Duodenal mucosa (tissue), 2 donors: Measurements from ENCODE around the gene RIPOR2.
"Not testable (repeated sequence)": the region's sequence is repeated elsewhere in the genome, so short reads cannot be mapped to it uniquely, and the experiment has no call there.

Source experiments
- H3K27ac ChIP-seq: one replicate; pipeline ENCODE4 v1.7.0; 2013; ENCODE audit warnings: low read depth, low read length
- H3K27me3 ChIP-seq, 2 donors: one replicate each; pipeline ENCODE4 v1.7.0; 2013; ENCODE audit warnings: low read length in 2 of 2, control low read depth in 1 of 2; ENCODE audit not compliant: insufficient read depth in 2 of 2, control insufficient read depth in 1 of 2
- H3K36me3 ChIP-seq, 2 donors: one replicate each; pipeline ENCODE4 v1.7.0; 2013; ENCODE audit warnings: low read length in 2 of 2, control low read depth in 1 of 2; ENCODE audit not compliant: insufficient read depth in 2 of 2, control insufficient read depth in 1 of 2
- H3K4me1 ChIP-seq, 2 donors: one replicate each; pipeline ENCODE4 v1.7.0; 2013; ENCODE audit warnings: low read length in 2 of 2, control low read depth in 1 of 2; ENCODE audit not compliant: insufficient read depth in 2 of 2, control insufficient read depth in 1 of 2
- H3K4me3 ChIP-seq, 2 donors: one replicate each; pipeline ENCODE4 v1.7.0; 2013; ENCODE audit warnings: low read length in 2 of 2, low read depth in 1 of 2
- H3K9ac ChIP-seq, 2 donors: one replicate each; pipeline ENCODE4 v1.7.0; 2013; ENCODE audit warnings: low read length in 2 of 2, low read depth in 1 of 2
- H3K9me3 ChIP-seq, 2 donors: one replicate each; pipeline ENCODE4 v1.7.0; 2013; ENCODE audit warnings: low read length in 2 of 2, control low read depth in 1 of 2; ENCODE audit not compliant: control insufficient read depth in 1 of 2

RIPOR2 gene

DNA sequence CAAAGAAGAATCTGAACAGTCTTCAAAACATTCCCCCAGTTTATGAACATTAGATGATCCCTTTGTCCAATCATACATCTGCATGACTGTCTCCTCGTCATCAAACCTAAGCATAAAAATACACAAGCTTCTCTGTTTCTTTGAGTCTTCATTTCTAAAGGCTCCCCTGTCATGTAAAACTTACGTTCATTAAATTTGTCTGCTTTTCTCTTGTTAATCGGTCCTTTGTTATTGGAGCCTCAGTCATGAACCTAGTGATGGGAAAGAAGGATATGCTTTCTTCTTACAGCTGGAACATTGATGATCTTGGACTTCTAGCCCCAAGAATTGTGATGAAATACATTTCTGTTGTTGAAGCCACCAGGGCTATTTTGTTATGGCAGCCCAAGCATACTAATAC, 18.0 kb upstream of the RIPOR2 start:
- Histone ChIP-seq H3K9me3 (no peaks in the 10 kb centered on the region), H3K27ac (no peak overlapping the region), H3K9ac (no peak overlapping the region), H3K4me1 (no peaks in the 10 kb centered on the region), H3K27me3 (no peaks in the 10 kb centered on the region), H3K36me3 (no peaks in the 10 kb centered on the region), H3K4me3 (no peak overlapping the region)

DNA sequence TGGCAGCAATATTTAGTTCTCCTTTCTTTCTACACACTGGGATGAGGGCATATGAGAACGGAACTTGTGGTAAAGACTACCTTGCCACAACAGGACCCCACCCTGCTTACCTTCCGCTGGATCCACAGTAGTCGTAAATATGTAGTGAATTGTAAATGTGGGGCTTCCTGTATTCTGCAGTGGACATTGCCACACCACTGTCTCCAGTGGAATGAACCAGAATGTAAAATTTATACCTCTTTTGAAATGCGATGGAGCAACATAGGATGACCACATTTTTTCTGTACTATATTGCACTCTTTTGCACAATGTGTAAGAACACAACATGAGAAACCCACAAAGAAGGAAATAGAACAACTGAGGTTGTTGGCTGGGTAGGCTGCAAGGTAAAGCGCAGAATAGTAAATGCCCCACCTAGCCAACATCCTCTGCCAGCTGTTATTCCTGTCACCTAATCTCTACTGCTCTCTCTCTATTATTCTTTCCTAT, 16.1 kb upstream of the RIPOR2 start:
- Histone ChIP-seq H3K27me3 (no peaks in the 10 kb centered on the region), H3K9me3 (no peaks in the 10 kb centered on the region), H3K36me3 (no peaks in the 10 kb centered on the region), H3K4me3 (no peak overlapping the region), H3K4me1 (no peaks in the 10 kb centered on the region), H3K9ac (no peak overlapping the region), H3K27ac (no peak overlapping the region)

DNA sequence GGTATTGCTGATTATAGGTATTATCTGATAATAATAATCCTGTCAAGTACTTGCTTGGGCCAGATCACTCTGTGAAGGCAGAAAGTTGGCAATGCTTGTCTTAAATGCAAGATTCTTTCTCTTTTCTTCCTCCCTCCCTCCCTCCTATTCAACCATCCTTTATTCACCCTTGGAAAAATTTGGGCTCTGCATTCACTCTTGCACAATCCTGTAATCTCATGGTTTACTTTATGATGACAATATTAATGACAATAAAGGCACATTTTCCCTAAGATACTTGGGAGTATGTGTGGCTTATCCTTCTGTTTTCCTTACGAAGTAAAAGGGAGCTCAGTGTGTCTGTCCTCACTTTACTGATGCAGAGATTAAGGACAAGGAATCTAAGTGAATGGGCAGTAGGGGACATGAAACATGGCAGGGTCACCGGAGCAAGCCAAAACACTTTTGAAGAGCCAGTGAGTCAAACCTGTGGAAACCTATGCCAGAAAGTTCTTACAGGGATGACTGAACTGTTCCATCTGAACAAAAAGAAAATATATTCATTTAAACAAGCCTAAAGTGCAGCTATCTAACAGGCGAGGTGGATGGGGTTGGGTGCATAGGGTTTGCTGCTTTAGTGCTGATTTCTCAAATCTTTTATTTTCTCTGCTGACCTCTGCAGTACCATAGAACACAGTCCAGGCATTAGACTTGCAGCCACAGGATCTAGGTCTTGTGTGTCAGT, 14.6 kb upstream of the RIPOR2 start:
- Histone ChIP-seq H3K9me3 (peaks cover under 1% of the 10 kb centered on the region in 2 donors), H3K36me3 (no peaks in the 10 kb centered on the region), H3K27me3 (no peaks in the 10 kb centered on the region), H3K4me3 (no peak overlapping the region), H3K9ac (no peak overlapping the region), H3K4me1 (no peaks in the 10 kb centered on the region), H3K27ac (no peak overlapping the region)

DNA sequence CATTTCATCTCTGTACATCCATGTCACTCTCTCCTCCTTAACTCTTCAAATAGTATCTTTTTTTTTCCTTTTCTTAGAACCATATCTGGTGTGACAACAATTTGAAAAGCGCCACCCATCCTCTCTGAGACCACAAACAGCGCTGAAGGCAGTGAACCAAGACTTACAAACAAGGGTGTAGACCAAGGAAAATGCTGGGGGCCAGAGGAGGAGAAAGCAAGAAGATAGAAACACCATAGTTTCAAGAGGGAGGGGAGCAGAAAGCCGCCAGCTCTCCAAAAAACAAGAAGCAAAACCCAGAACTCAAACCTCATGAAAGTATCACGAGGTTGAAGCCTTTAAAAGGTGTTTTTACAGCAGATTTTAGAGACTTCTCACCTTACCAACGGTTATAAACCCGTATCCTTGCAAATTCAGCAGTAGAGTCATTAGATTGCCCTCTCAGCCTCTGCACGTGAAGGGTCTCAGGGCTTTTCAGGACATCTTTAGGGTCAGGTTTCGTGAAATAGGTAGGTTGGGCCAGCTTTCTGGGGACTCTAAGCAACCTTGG, 13.3 kb upstream of the RIPOR2 start:
- Histone ChIP-seq H3K36me3 (no peaks in the 10 kb centered on the region), H3K4me3 (no peak overlapping the region), H3K9ac (no peak overlapping the region), H3K27me3 (no peaks in the 10 kb centered on the region), H3K4me1 (no peaks in the 10 kb centered on the region), H3K27ac (no peak overlapping the region), H3K9me3 (peaks cover 3 to 4% of the 10 kb centered on the region in 2 donors)

DNA sequence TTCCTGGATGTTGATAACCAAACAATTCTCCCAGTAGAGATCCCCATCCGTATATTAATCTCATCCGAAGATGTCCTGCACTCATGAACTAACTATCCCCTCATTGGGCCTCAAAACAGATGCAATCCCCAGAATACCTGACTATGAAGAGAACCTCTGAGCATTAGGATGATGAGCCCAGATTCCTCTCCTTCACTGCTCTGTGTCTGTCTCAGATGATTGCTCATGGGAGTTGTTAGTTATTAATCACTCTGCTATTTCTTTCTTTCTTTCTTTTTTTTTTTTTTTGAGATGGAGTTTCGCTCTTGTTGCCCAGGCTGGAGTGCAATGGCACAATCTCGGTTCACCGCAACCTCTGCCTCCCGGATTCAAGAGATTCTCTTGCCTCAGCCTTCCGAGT, 12.5 kb upstream of the RIPOR2 start:
- H3K9ac ChIP-seq, H3K36me3 ChIP-seq, H3K4me3 ChIP-seq, H3K27me3 ChIP-seq, H3K27ac ChIP-seq, H3K4me1 ChIP-seq, H3K9me3 ChIP-seq: not testable (repeated sequence)

DNA sequence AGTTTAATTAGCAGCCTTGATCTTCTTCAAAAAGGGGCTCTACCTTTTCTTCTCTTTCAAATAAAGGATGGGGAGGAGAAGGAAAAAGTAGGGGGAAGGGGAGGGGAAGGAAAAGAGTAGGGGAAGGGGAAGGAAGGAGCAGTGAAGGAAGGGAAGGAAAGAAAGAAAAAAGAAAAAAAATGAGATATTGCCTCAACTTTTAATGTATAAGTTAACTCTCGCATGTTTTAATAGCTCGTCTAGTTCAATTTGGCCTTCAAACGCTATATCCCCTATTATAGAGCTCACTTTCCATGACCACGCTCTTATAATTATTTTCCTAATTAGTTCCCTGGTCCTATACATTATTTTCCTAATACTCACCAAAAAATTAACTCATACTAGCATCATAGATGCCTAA, 11.9 kb upstream of the RIPOR2 start:
- Histone ChIP-seq H3K4me3 (no peak overlapping the region), H3K27ac (no peak overlapping the region), H3K9ac (no peak overlapping the region), H3K27me3 (no peaks in the 10 kb centered on the region), H3K4me1 (no peaks in the 10 kb centered on the region), H3K36me3 (no peaks in the 10 kb centered on the region), H3K9me3 (peaks cover 3 to 4% of the 10 kb centered on the region in 2 donors)

DNA sequence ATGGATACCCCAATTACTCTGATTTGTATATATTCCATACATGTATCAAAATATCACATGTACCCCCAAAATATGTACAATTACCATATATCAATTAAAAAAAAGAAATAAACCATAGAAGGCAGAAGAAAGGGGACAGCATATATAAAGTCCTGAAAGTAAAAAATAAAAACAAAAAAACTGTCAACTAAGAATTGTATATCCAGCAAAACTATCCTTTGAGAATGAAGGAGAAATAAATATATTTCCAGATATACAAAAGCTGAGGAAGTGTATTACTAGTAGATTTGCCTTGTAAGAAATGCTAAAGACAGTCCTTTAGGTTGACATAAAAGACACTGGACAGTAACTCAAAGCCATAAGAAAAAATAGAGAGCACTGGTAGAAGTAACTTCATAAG, 9.3 kb upstream of the RIPOR2 start:
- peaks cover 3 to 4% of the 10 kb centered on the region in 2 donors for H3K9me3 ChIP-seq
- no peak overlapping the region for H3K9ac ChIP-seq
- no peak overlapping the region for H3K27ac ChIP-seq
- no peak overlapping the region for H3K4me3 ChIP-seq
- H3K27me3 ChIP-seq: no peaks in the 10 kb centered on the region
- no peaks in the 10 kb centered on the region for H3K4me1 ChIP-seq
- no peaks in the 10 kb centered on the region for H3K36me3 ChIP-seq

DNA sequence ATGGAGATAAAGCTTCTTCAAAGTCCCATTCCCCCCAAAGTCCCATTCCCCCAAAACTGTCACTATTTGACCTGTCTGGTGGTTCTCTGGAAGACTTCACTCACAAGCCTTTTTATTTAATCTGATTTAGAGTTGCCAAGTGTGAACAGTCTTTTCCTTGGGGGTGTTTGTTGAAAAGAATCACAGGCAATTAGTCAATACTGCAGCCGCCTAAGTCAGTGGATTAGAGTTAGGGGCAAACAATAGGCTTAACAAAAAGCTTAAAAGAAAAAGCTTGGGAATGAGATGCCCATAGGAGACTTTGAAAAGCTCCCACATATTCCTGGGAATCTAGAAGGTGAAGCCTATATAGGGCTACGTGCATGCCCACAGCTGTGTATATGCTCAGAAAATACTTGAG, 8.0 kb upstream of the RIPOR2 start:
- no peaks in the 10 kb centered on the region for H3K27me3 ChIP-seq
- no peak overlapping the region for H3K27ac ChIP-seq
- no peaks in the 10 kb centered on the region for H3K4me1 ChIP-seq
- H3K36me3 ChIP-seq: no peaks in the 10 kb centered on the region
- peaks cover 3 to 4% of the 10 kb centered on the region in 2 donors for H3K9me3 ChIP-seq
- no peak overlapping the region for H3K9ac ChIP-seq
- no peak overlapping the region for H3K4me3 ChIP-seq

DNA sequence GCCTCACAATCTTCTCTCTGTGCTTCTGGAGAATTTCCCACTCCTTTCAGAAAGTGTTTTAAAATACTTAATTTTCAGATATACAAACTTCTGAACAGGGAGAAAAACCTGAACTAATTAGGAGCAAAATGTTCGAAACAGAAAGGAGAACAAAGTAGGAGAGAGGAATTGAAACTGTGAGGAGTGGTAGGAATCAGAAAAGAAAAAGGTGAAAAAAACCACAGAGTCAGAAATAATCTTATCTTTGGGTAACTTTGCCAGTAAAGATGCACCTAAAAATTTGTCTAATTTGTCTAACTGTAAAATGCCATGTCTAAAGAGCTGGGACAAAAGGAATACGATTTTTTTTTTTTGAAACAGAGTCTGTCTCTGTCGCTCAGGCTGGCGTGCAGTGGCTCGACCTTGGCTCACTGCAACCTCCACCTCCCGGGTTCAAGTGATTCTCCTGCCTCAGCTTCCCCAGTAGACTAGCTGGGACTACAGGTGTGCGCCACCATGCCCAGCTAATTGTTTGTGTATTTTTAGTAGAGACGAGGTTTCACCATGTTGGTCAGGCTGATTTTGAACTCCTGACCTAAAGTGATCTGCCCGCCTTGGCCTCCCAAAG, 4.7 kb upstream of the RIPOR2 start:
- H3K27me3 ChIP-seq: no peaks in the 10 kb centered on the region
- H3K9me3 ChIP-seq: peaks cover 3 to 4% of the 10 kb centered on the region in 2 donors
- no peaks in the 10 kb centered on the region for H3K36me3 ChIP-seq
- H3K4me1 ChIP-seq: no peaks in the 10 kb centered on the region
- no peak overlapping the region for H3K9ac ChIP-seq
- H3K27ac ChIP-seq: no peak overlapping the region
- H3K4me3 ChIP-seq: no peak overlapping the region

DNA sequence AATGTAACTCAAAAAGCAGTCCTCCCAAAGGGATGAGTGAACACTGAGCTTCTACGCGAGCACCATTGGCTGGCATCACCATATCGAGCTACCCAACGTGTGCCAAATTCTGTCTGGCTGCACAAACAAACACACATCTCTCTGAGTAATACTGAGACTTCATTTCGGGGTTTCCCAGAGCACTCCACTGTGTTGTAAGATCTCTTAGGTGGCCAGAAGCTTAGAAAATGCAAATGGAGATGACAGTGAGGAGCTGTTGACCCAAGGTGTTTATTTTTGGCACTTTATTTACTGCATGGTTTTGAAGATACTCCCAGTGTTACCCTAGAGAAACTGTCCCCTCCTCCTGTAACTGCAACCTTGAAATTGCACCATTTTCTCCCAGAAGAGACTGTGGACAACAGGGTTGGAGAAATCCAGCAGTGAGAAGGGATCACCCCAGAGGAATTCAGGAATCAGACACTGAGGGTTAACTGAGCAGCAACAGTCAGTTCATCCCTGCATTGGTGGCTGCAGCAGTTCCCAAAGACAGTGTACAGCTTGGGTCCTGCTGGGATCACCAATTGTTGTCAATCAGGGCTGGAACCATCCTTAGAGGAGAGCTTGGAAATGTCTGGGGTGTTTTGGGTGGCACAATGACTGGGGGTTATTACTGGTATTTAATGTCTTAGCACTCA, 1.0 kb upstream of the RIPOR2 start:
- Histone ChIP-seq H3K4me1 (peaks cover 0 to under 1% of the 10 kb centered on the region in 2 donors), H3K36me3 (no peaks in the 10 kb centered on the region), H3K27ac (no peak overlapping the region), H3K4me3 (no peak overlapping the region), H3K9ac (no peak overlapping the region), H3K9me3 (no peaks in the 10 kb centered on the region), H3K27me3 (peaks cover 0 to 4% of the 10 kb centered on the region in 2 donors)
